SK-N-SH (cell line): ENCODE results near the gene ERI3. TPM values are rescaled to one million over a fixed set of nuclear protein-coding genes. Genes with fewer than 3 reads are reported as not detected.

Experiments
- polyA plus RNA-seq, 3 experiments: library from polyadenylated mRNA; depleted of rRNA; stranded (reverse); fragments of >200 nt; gene quantifications; 2 replicates each; pipeline ENCODE4 v1.2.3, GENCODE V29; 2012
- small RNA-seq, 7 experiments: library from RNA; depleted of rRNA; stranded (forward); fragments of <200 nt; gene quantifications; one replicate each; pipeline ENCODE3, GENCODE V24; 2012

ERI3 gene
- polyA plus RNA-seq, 1 of the 3 experiments (the other 2 are of a cell fraction), result 60.7 TPM

Small RNAs within 50 kb of the gene (small RNA-seq; reads per million reads assigned to genes)
- gene AL035417.1 (0 reads per million in 7 experiments), gene RNU6-369P (0 reads per million in 7 experiments)

Other genes starting within 250 kb of the ERI3 start
- gene KLF17, start 236.4 kb downstream of the ERI3 start, polyA plus RNA-seq (2012; rRNA removed), result 0.21 and 0.26 TPM in 2 replicates
- gene KLF18, start 213.6 kb downstream of the ERI3 start, polyA plus RNA-seq (2012; rRNA removed), result not detected in 2 replicates
- gene DMAP1, start 141.8 kb downstream of the ERI3 start, polyA plus RNA-seq (2012; rRNA removed), result 54.3 and 59.6 TPM in 2 replicates
- 83.7 and 85.2 TPM in 2 replicates for gene RNF220, start 50.0 kb upstream of the ERI3 start, polyA plus RNA-seq (2012; rRNA removed)